ENCODE results near the gene OR2A1. TPM values are rescaled to one million over a fixed set of nuclear protein-coding genes. Genes with fewer than 3 reads are reported as not detected.
"Not testable (repeated sequence)": the region's sequence is repeated elsewhere in the genome, so short reads cannot be mapped to it uniquely, and the experiment has no call there.

OR2A1 gene
- total and polyA plus RNA-seq, 2 experiments from 2014 or later, result 0.10 to 1.6 TPM

GRCh38 chr7:144302578-144303303 lies 9.5 kb upstream of the OR2A1 start:
- H3K4me3 Mint-ChIP-seq; H3F3A ChIP-seq (replicated peaks; ENCODE audit: low read depth); ATAC-seq; H3K36me3 Mint-ChIP-seq (ENCODE audit: low read depth); H3K4me3 ChIP-seq; H3K4me2 ChIP-seq; H3K9me2 ChIP-seq (ENCODE audit: insufficient read depth); H3K27ac Mint-ChIP-seq; H3K27me3 Mint-ChIP-seq (ENCODE audit: insufficient read depth, low read depth, poor library complexity); H3K27me3 ChIP-seq (ENCODE audit: insufficient read depth); DNase-seq (ENCODE audit: low spot score); H3K36me3 ChIP-seq (ENCODE audit: insufficient read depth); H2AFZ ChIP-seq; H3K27ac ChIP-seq (ENCODE audit: low read depth); H4K20me1 ChIP-seq (replicated peaks; ENCODE audit: insufficient read depth); H3K9me3 Mint-ChIP-seq; H3K79me2 ChIP-seq (replicated peaks; ENCODE audit: insufficient read depth); H3K4me1 Mint-ChIP-seq; H3K4me1 ChIP-seq (ENCODE audit: insufficient read depth): not testable (repeated sequence)

- H3K4me2 ChIP-seq; H3K4me1 Mint-ChIP-seq; H3K36me3 Mint-ChIP-seq (ENCODE audit: low read depth); H3K4me3 Mint-ChIP-seq; H3K27me3 Mint-ChIP-seq (ENCODE audit: insufficient read depth, low read depth, poor library complexity); H3K36me3 ChIP-seq (ENCODE audit: insufficient read depth); H3K27ac Mint-ChIP-seq; H3K27me3 ChIP-seq (ENCODE audit: insufficient read depth); H3K4me1 ChIP-seq (ENCODE audit: insufficient read depth); H3K27ac ChIP-seq (ENCODE audit: low read depth); DNase-seq (ENCODE audit: low spot score); H3F3A ChIP-seq (replicated peaks; ENCODE audit: low read depth); H3K9me2 ChIP-seq (ENCODE audit: insufficient read depth); H3K9me3 Mint-ChIP-seq; H2AFZ ChIP-seq; H3K79me2 ChIP-seq (replicated peaks; ENCODE audit: insufficient read depth); H3K4me3 ChIP-seq; H4K20me1 ChIP-seq (replicated peaks; ENCODE audit: insufficient read depth): not testable (repeated sequence)
- peak; percentile 69 for ATAC-seq
Observed at GRCh38 chr7:144303607-144304006, 8.6 kb upstream of the OR2A1 start.

- H3K9me2 ChIP-seq (ENCODE audit: insufficient read depth); DNase-seq (ENCODE audit: low spot score); H3K27me3 Mint-ChIP-seq (ENCODE audit: insufficient read depth, low read depth, poor library complexity); H3K27ac ChIP-seq (ENCODE audit: low read depth); H4K20me1 ChIP-seq (replicated peaks; ENCODE audit: insufficient read depth); H3F3A ChIP-seq (replicated peaks; ENCODE audit: low read depth); H3K36me3 ChIP-seq (ENCODE audit: insufficient read depth); H3K9me3 Mint-ChIP-seq; H3K27ac Mint-ChIP-seq; H3K4me3 ChIP-seq; H3K4me2 ChIP-seq; H3K4me1 Mint-ChIP-seq; H3K79me2 ChIP-seq (replicated peaks; ENCODE audit: insufficient read depth); H3K27me3 ChIP-seq (ENCODE audit: insufficient read depth); H3K36me3 Mint-ChIP-seq (ENCODE audit: low read depth); H2AFZ ChIP-seq; H3K4me3 Mint-ChIP-seq; H3K4me1 ChIP-seq (ENCODE audit: insufficient read depth): not testable (repeated sequence)
- peak; percentile 27; the same call in 2 of the 3 replicates for ATAC-seq
Observed at GRCh38 chr7:144305156-144305555, 7.1 kb upstream of the OR2A1 start.

GRCh38 chr7:144309702-144310101 lies 2.5 kb upstream of the OR2A1 start:
- H3K9me3 Mint-ChIP-seq; DNase-seq (ENCODE audit: low spot score); H3K27ac ChIP-seq (ENCODE audit: low read depth): not testable (repeated sequence)

GRCh38 chr7:144311218-144311617 lies 1.0 kb upstream of the OR2A1 start:
- not testable (repeated sequence) for H3K27me3 Mint-ChIP-seq (ENCODE audit: insufficient read depth, low read depth, poor library complexity); H3K27ac Mint-ChIP-seq; H3K36me3 Mint-ChIP-seq (ENCODE audit: low read depth); H3K4me3 ChIP-seq; H3K4me3 Mint-ChIP-seq; H3F3A ChIP-seq (replicated peaks; ENCODE audit: low read depth); H3K4me2 ChIP-seq; DNase-seq (ENCODE audit: low spot score); ATAC-seq; H3K36me3 ChIP-seq (ENCODE audit: insufficient read depth); H3K27ac ChIP-seq (ENCODE audit: low read depth); H3K79me2 ChIP-seq (replicated peaks; ENCODE audit: insufficient read depth); H2AFZ ChIP-seq; H3K4me1 Mint-ChIP-seq; H4K20me1 ChIP-seq (replicated peaks; ENCODE audit: insufficient read depth); H3K9me2 ChIP-seq (ENCODE audit: insufficient read depth); H3K9me3 Mint-ChIP-seq; H3K27me3 ChIP-seq (ENCODE audit: insufficient read depth); H3K4me1 ChIP-seq (ENCODE audit: insufficient read depth)

More at GRCh38 chr7:144309702-144310101, 2.5 kb upstream of the OR2A1 start:
- H3K79me2 ChIP-seq (replicated peaks; ENCODE audit: insufficient read depth); H2AFZ ChIP-seq; H3K36me3 Mint-ChIP-seq (ENCODE audit: low read depth); H3K27ac Mint-ChIP-seq; H3K4me1 Mint-ChIP-seq; H3K4me1 ChIP-seq (ENCODE audit: insufficient read depth); H3K4me3 ChIP-seq; H3K9me2 ChIP-seq (ENCODE audit: insufficient read depth); H3K36me3 ChIP-seq (ENCODE audit: insufficient read depth); H4K20me1 ChIP-seq (replicated peaks; ENCODE audit: insufficient read depth); H3K27me3 ChIP-seq (ENCODE audit: insufficient read depth); H3K4me2 ChIP-seq; H3K27me3 Mint-ChIP-seq (ENCODE audit: insufficient read depth, low read depth, poor library complexity); H3F3A ChIP-seq (replicated peaks; ENCODE audit: low read depth); H3K4me3 Mint-ChIP-seq: not testable (repeated sequence)
- ATAC-seq, result peak; percentile 64; the same call in 2 of the 3 replicates

GRCh38 chr7:144317537-144317936 lies 5.3 kb downstream of the OR2A1 start:
- not testable (repeated sequence) for H3F3A ChIP-seq (replicated peaks; ENCODE audit: low read depth); H3K79me2 ChIP-seq (replicated peaks; ENCODE audit: insufficient read depth); H3K36me3 ChIP-seq (ENCODE audit: insufficient read depth); H3K4me1 ChIP-seq (ENCODE audit: insufficient read depth); H3K4me3 Mint-ChIP-seq; H2AFZ ChIP-seq; ATAC-seq; H3K4me3 ChIP-seq; H3K9me3 Mint-ChIP-seq; DNase-seq (ENCODE audit: low spot score); H3K4me1 Mint-ChIP-seq; H3K9me2 ChIP-seq (ENCODE audit: insufficient read depth); H3K27ac Mint-ChIP-seq; H4K20me1 ChIP-seq (replicated peaks; ENCODE audit: insufficient read depth); H3K4me2 ChIP-seq; H3K27me3 ChIP-seq (ENCODE audit: insufficient read depth); H3K27me3 Mint-ChIP-seq (ENCODE audit: insufficient read depth, low read depth, poor library complexity); H3K36me3 Mint-ChIP-seq (ENCODE audit: low read depth); H3K27ac ChIP-seq (ENCODE audit: low read depth)

GRCh38 chr7:144319547-144319946 lies 7.3 kb downstream of the OR2A1 start:
- not testable (repeated sequence) for H4K20me1 ChIP-seq (replicated peaks; ENCODE audit: insufficient read depth); H3K27ac Mint-ChIP-seq; H3K4me1 Mint-ChIP-seq; H3K9me3 Mint-ChIP-seq; H3K4me2 ChIP-seq; H3K27me3 ChIP-seq (ENCODE audit: insufficient read depth); H3K4me3 Mint-ChIP-seq; DNase-seq (ENCODE audit: low spot score); H3K79me2 ChIP-seq (replicated peaks; ENCODE audit: insufficient read depth); H3K4me1 ChIP-seq (ENCODE audit: insufficient read depth); H3K36me3 Mint-ChIP-seq (ENCODE audit: low read depth); H3K27ac ChIP-seq (ENCODE audit: low read depth); H3F3A ChIP-seq (replicated peaks; ENCODE audit: low read depth); H3K36me3 ChIP-seq (ENCODE audit: insufficient read depth); H3K9me2 ChIP-seq (ENCODE audit: insufficient read depth); H3K27me3 Mint-ChIP-seq (ENCODE audit: insufficient read depth, low read depth, poor library complexity); H2AFZ ChIP-seq; ATAC-seq; H3K4me3 ChIP-seq
